Mucosa of descending colon (tissue), 3 donors: Measurements from ENCODE around the gene AQR. TPM values are rescaled to one million over a fixed set of nuclear protein-coding genes. Genes with fewer than 3 reads are reported as not detected.

Experiments used
- ATAC-seq: fragments of 200-7000 bp; cut with Tn5 transposase; one replicate; pipeline ENCODE4 v1.9.1; 2020; ENCODE audit warnings: mild to moderate bottlenecking, moderate library complexity
- DNase-seq, 3 donors: peaks; one replicate each; pipeline ENCODE4 v3.0.0-alpha.2; 2020
- H3K36me3 ChIP-seq: fragments of 200-600 bp; one replicate; pipeline ENCODE4 v1.8.0; 2021; ENCODE audit warnings: low read depth, mild to moderate bottlenecking
- H3K4me1 ChIP-seq: fragments of 200-600 bp; one replicate; pipeline ENCODE4 v1.8.0; 2021; ENCODE audit warnings: low read depth, mild to moderate bottlenecking
- H3K4me3 ChIP-seq: fragments of 200-600 bp; one replicate; pipeline ENCODE4 v1.8.0; 2021; ENCODE audit warnings: mild to moderate bottlenecking
- H3K9me3 ChIP-seq: fragments of 200-600 bp; one replicate; pipeline ENCODE4 v1.8.0; 2021; ENCODE audit warnings: mild to moderate bottlenecking
- CTCF ChIP-seq: fragments of 200-600 bp; IDR thresholded peaks from one replicate; pipeline ENCODE4 v1.8.0; 2022; ENCODE audit warnings: antibody characterized with exemption, mild to moderate bottlenecking
- intact Hi-C, 2 donors: fragments of 100-400 bp; cut with DNase I in 1 of 2; cut with micrococcal nuclease in 1 of 2; formaldehyde crosslinking; loops; one replicate each; pipeline versions ENCODE4 v1.11.0 to v1.11.1; 2022; cut with DNase I, micrococcal nuclease
- total RNA-seq, 3 donors: library from RNA; stranded (reverse); fragmentation: NEBNext Ultra II Directional in 2 of 3; extraction: Animal tissue kit (Norgen Biotek cat#: 25700) in 2 of 3; gene quantifications; one replicate each; pipeline versions ENCODE4 v1.2.1 to v1.2.4, GENCODE V29; 2021 to 2023
- donor health status: DM: no; HTN: no; CAD: no; lungs with moderate emphysema.
- donor health status: DM: no; HTN: no; CAD: no.
- donor health status: DM: no; HTN: yes; CAD: no.

The AQR gene
- total RNA-seq, 3 donors from 2014 or later, result 25.1 to 26.6 (median 26.4) TPM

- Histone ChIP-seq H3K9me3 (no peaks in the 10 kb centered on the region), H3K4me1 (no peaks in the 10 kb centered on the region), H3K36me3 (no peaks in the 10 kb centered on the region), H3K4me3 (no peak overlapping the region)
- DNase-seq (no peak), ATAC-seq (no peak)
- intact Hi-C loops, result no loop called here
- TF ChIP-seq CTCF, result no peak
Observed at GRCh38 chr15:35003928-35004327, 34.4 kb upstream of the AQR start.

- Histone ChIP-seq H3K4me3 (no peak overlapping the region), H3K4me1 (no peaks in the 10 kb centered on the region), H3K36me3 (no peaks in the 10 kb centered on the region), H3K9me3 (no peaks in the 10 kb centered on the region)
- intact Hi-C loops, result no loop called here
- no peak for TF ChIP-seq CTCF
- DNase-seq (no peak), ATAC-seq (no peak)
Observed at GRCh38 chr15:35000511-35000910, 31.0 kb upstream of the AQR start.

- no peak for TF ChIP-seq CTCF
- Histone ChIP-seq H3K4me1 (no peaks in the 10 kb centered on the region), H3K4me3 (no peak overlapping the region), H3K36me3 (no peaks in the 10 kb centered on the region), H3K9me3 (no peaks in the 10 kb centered on the region)
- ATAC-seq, result no peak
- intact Hi-C loops, result no loop called here
- DNase-seq, result no peak
Observed at GRCh38 chr15:34999906-35000305, 30.4 kb upstream of the AQR start.

GRCh38 chr15:34994925-34995324, 25.4 kb upstream of the AQR start:
- DNase-seq (no peak), ATAC-seq (no peak)
- no peak for TF ChIP-seq CTCF
- Histone ChIP-seq H3K9me3 (no peaks in the 10 kb centered on the region), H3K4me3 (no peak overlapping the region), H3K4me1 (no peaks in the 10 kb centered on the region), H3K36me3 (no peaks in the 10 kb centered on the region)
- intact Hi-C loops, result no loop called here

GRCh38 chr15:34993877-34994276, 24.3 kb upstream of the AQR start:
- ATAC-seq, result no peak
- intact Hi-C loops, result no loop called here

More at GRCh38 chr15:34993877-34994276, 24.3 kb upstream of the AQR start:
- Histone ChIP-seq H3K4me3 (no peak overlapping the region), H3K4me1 (no peaks in the 10 kb centered on the region), H3K9me3 (no peaks in the 10 kb centered on the region), H3K36me3 (no peaks in the 10 kb centered on the region)
- no peak for DNase-seq
- no peak for TF ChIP-seq CTCF
